ENCODE measurements around the gene ZEB2.

DNA sequence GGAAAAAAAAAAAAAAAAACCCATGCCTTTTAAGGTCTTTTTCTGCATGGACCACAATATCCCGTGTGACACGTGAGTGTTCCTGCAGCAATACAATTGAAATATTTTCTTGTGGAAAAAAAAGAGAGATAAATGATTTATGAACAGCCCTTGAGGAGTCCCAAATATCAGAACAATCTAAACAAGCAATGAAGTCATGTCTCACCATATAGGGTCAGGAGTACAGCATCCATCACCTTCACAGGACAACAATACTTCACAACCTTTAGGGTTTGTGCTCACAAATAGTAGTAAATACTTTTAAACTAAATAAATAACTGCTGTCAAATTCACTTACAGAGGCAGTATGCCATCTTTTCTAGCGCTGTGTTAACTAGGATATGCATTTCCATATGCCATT, 87.9 kb downstream of the ZEB2 start:
- TF ChIP-seq, protein P1, sequence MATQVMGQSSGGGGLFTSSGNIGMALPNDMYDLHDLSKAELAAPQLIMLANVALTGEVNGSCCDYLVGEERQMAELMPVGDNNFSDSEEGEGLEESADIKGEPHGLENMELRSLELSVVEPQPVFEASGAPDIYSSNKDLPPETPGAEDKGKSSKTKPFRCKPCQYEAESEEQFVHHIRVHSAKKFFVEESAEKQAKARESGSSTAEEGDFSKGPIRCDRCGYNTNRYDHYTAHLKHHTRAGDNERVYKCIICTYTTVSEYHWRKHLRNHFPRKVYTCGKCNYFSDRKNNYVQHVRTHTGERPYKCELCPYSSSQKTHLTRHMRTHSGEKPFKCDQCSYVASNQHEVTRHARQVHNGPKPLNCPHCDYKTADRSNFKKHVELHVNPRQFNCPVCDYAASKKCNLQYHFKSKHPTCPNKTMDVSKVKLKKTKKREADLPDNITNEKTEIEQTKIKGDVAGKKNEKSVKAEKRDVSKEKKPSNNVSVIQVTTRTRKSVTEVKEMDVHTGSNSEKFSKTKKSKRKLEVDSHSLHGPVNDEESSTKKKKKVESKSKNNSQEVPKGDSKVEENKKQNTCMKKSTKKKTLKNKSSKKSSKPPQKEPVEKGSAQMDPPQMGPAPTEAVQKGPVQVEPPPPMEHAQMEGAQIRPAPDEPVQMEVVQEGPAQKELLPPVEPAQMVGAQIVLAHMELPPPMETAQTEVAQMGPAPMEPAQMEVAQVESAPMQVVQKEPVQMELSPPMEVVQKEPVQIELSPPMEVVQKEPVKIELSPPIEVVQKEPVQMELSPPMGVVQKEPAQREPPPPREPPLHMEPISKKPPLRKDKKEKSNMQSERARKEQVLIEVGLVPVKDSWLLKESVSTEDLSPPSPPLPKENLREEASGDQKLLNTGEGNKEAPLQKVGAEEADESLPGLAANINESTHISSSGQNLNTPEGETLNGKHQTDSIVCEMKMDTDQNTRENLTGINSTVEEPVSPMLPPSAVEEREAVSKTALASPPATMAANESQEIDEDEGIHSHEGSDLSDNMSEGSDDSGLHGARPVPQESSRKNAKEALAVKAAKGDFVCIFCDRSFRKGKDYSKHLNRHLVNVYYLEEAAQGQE (IDR thresholded peaks at IDR 0.05; ENCODE audit: low read depth, low read length) = no peak
- TF ChIP-seq KLF5 (IDR thresholded peaks at IDR 0.05; ENCODE audit: partially characterized antibody) = no peak
- no peak for TF ChIP-seq SP1 (IDR thresholded peaks at IDR 0.05; ENCODE audit: low read depth, low read length)

Measured in GM12878 (cell line).